Gastrocnemius medialis (tissue), 4 donors: Measurements from ENCODE around the gene SDK2. TPM values are rescaled to one million over a fixed set of nuclear protein-coding genes. Genes with fewer than 3 reads are reported as not detected.

Experiments used
- ATAC-seq, 2 donors: fragments of 150-250 bp; one replicate each; pipeline ENCODE4 v1.9.1; 2016
- DNase-seq, 2 donors: peaks; one replicate each; pipeline ENCODE4 v3.0.0-alpha.2; 2019
- H3K27ac ChIP-seq, 4 donors: fragments of 200-600 bp; sonication (generic); 1 replicate in 1 of 4; 2 replicates in 3 of 4; pipeline ENCODE4 v1.5.1; 2016 to 2018; ENCODE audit warnings: mild to moderate bottlenecking in 2 of 4, moderate library complexity in 1 of 4
- H3K27me3 ChIP-seq, 3 donors: fragments of 200-600 bp; sonication (generic) in 2 of 3; 1 replicate in 1 of 3; 2 replicates in 2 of 3; pipeline versions ENCODE4 v1.5.1 to v1.6.0; 2016 to 2019; ENCODE audit warnings: mild to moderate bottlenecking in 1 of 3, moderate library complexity in 1 of 3
- H3K36me3 ChIP-seq, 2 donors: fragments of 200-600 bp; sonication (generic) in 1 of 2; one replicate each; pipeline ENCODE4 v1.5.1; 2017 to 2018
- H3K4me1 ChIP-seq, 2 donors: fragments of 200-600 bp; sonication (generic) in 1 of 2; one replicate each; pipeline ENCODE4 v1.5.1; 2016 to 2017; ENCODE audit warnings: mild to moderate bottlenecking in 2 of 2
- H3K4me3 ChIP-seq, 4 donors: fragments of 200-600 bp; sonication (generic) in 3 of 4; 1 replicate in 1 of 4; 2 replicates in 3 of 4; pipeline ENCODE4 v1.5.1; 2016 to 2019; ENCODE audit warnings: mild to moderate bottlenecking in 2 of 4
- H3K9me3 ChIP-seq, 3 donors: fragments of 200-600 bp; sonication (generic) in 2 of 3; 1 replicate in 1 of 3; 2 replicates in 2 of 3; pipeline ENCODE4 v1.5.1; 2016 to 2019
- CTCF ChIP-seq, 5 experiments: fragments of 450-650 bp in 3 of 5; fragments of 200-600 bp in 2 of 5; sonication (generic) in 2 of 5; IDR thresholded peaks in 4 of 5; conservative IDR thresholded peaks in 1 of 5; 1 replicate in 4 of 5; 2 replicates in 1 of 5; pipeline ENCODE4 v1.5.1; 2016 to 2019; ENCODE audit warnings: antibody characterized with exemption in 5 of 5, mild to moderate bottlenecking in 3 of 5, moderate library complexity in 3 of 5
- POLR2A ChIP-seq, 2 donors: fragments of 450-650 bp; IDR thresholded peaks; one replicate each; pipeline ENCODE4 v1.6.1; 2017; ENCODE audit warnings: antibody characterized with exemption in 2 of 2, mild to moderate bottlenecking in 2 of 2, moderate library complexity in 2 of 2
- in situ Hi-C, 4 donors: fragments of 200-750 bp; cut with MboI; loops; one replicate each; pipeline versions ENCODE4 v1.15.0 to v1.8.0; 2017; ENCODE audit warnings: low sequenced_read_pairs in 4 of 4
- intact Hi-C: fragments of 100-400 bp; cut with DNase I; formaldehyde crosslinking; loops from one replicate; pipeline ENCODE4 v1.15.1; 2023; ENCODE audit warnings: low total_unique reads
- total RNA-seq, 4 donors: library from RNA; depleted of rRNA; stranded (reverse); fragments of >200 nt; gene quantifications; one replicate each; pipeline versions ENCODE4 v1.1.0 to v1.2.3, GENCODE V29; 2016

The SDK2 gene
- total RNA-seq, 4 donors from 2014 or later: 0.02 to 0.31 (median 0.13) TPM

GRCh38 chr17:73647772-73648542 is 3.7 kb upstream of the SDK2 start:
- Histone ChIP-seq H3K27me3 (peaks cover 0 to 15% (median 14%) of the 10 kb centered on the region in 3 donors), H3K27ac (no peak overlapping the region), H3K4me3 (no peak overlapping the region), H3K4me1 (peaks cover 0 to 16% of the 10 kb centered on the region in 2 donors), H3K36me3 (no peaks in the 10 kb centered on the region), H3K9me3 (no peaks in the 10 kb centered on the region)
- no peak for ATAC-seq
- in situ Hi-C loops: no loop called here
- intact Hi-C loops: no loop called here
- TF ChIP-seq POLR2A (IDR thresholded peaks at IDR 0.05) (no peak), CTCF (IDR thresholded peaks at IDR 0.05 in 4 of 5, conservative IDR thresholded peaks at IDR 0.05 in 1 of 5) (no peak)
- no peak for DNase-seq

- no peak overlapping the region for H3K27ac ChIP-seq
- DNase-seq: no peak
- intact Hi-C loops (no loop called here), in situ Hi-C loops (no loop called here)
- H3K9me3 ChIP-seq: no peaks in the 10 kb centered on the region
- ATAC-seq: no peak
- TF ChIP-seq POLR2A (IDR thresholded peaks at IDR 0.05): no peak
- no peak for TF ChIP-seq CTCF (IDR thresholded peaks at IDR 0.05 in 4 of 5, conservative IDR thresholded peaks at IDR 0.05 in 1 of 5)
- no peak overlapping the region for H3K4me3 ChIP-seq
- peaks cover 0 to 16% of the 10 kb centered on the region in 2 donors for H3K4me1 ChIP-seq
- peaks cover 0 to 22% (median 21%) of the 10 kb centered on the region in 3 donors for H3K27me3 ChIP-seq
- H3K36me3 ChIP-seq: no peaks in the 10 kb centered on the region
Measured at GRCh38 chr17:73647301-73647695, 3.1 kb upstream of the SDK2 start.

- TF ChIP-seq POLR2A (IDR thresholded peaks at IDR 0.05): no peak
- peaks cover 0 to 16% of the 10 kb centered on the region in 2 donors for H3K4me1 ChIP-seq
- in situ Hi-C loops: no loop called here
- peaks cover 4 to 24% (median 22%) of the 10 kb centered on the region in 3 donors for H3K27me3 ChIP-seq
- H3K36me3 ChIP-seq: no peaks in the 10 kb centered on the region
- no peak overlapping the region for H3K27ac ChIP-seq
- DNase-seq: no peak
- no peak overlapping the region for H3K4me3 ChIP-seq
- no peak for ATAC-seq
- no peaks in the 10 kb centered on the region for H3K9me3 ChIP-seq
- intact Hi-C loops: no loop called here
Measured at GRCh38 chr17:73646409-73647300, 2.4 kb upstream of the SDK2 start.

GRCh38 chr17:73645050-73645871 is 1.0 kb upstream of the SDK2 start:
- in situ Hi-C loops: no loop called here

More at GRCh38 chr17:73645050-73645871, 1.0 kb upstream of the SDK2 start:
- no peaks in the 10 kb centered on the region for H3K9me3 ChIP-seq
- peak overlapping the region in 3 of 4 donors; percentile 51 to 54 (median 53) for H3K4me3 ChIP-seq
- TF ChIP-seq POLR2A (IDR thresholded peaks at IDR 0.05) (no peak), CTCF (IDR thresholded peaks at IDR 0.05 in 4 of 5, conservative IDR thresholded peaks at IDR 0.05 in 1 of 5) (no peak)
- H3K27ac ChIP-seq: no peak overlapping the region
- H3K36me3 ChIP-seq: no peaks in the 10 kb centered on the region
- intact Hi-C loops: no loop called here
- peaks cover 0 to 16% of the 10 kb centered on the region in 2 donors for H3K4me1 ChIP-seq
- ATAC-seq (peak in 1 of 2 donors; percentile 46), DNase-seq (no peak)
- H3K27me3 ChIP-seq: peaks cover 5 to 24% (median 22%) of the 10 kb centered on the region in 3 donors
